ENCODE data around the gene IP6K1.
A peak's percentile ranks its signal among the peaks of the same experiment; 100 is the strongest.

IP6K1 gene

DNA sequence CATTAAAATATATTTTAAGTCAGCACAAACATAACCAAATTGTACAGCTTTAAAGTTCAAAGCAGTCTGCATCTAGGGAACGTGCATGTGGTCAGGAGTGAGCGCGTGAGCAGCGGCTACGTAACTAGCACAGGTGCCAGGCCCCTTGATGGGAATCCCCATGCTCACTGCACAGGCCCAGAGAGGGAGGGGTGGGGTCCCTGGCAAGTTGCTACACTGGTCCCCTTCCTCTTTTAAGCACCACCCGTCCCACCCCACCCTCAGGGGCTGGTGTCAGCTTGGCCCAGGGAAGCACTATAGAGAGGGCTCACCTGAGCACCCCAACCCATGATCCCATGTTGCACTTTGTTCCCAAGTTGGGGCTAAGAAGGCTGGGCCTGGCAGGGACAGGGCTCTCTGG lies 61.8 kb downstream of the IP6K1 start:
- DNase-seq (ENCODE audit: low read depth in 3 of 3): no peak

DNA sequence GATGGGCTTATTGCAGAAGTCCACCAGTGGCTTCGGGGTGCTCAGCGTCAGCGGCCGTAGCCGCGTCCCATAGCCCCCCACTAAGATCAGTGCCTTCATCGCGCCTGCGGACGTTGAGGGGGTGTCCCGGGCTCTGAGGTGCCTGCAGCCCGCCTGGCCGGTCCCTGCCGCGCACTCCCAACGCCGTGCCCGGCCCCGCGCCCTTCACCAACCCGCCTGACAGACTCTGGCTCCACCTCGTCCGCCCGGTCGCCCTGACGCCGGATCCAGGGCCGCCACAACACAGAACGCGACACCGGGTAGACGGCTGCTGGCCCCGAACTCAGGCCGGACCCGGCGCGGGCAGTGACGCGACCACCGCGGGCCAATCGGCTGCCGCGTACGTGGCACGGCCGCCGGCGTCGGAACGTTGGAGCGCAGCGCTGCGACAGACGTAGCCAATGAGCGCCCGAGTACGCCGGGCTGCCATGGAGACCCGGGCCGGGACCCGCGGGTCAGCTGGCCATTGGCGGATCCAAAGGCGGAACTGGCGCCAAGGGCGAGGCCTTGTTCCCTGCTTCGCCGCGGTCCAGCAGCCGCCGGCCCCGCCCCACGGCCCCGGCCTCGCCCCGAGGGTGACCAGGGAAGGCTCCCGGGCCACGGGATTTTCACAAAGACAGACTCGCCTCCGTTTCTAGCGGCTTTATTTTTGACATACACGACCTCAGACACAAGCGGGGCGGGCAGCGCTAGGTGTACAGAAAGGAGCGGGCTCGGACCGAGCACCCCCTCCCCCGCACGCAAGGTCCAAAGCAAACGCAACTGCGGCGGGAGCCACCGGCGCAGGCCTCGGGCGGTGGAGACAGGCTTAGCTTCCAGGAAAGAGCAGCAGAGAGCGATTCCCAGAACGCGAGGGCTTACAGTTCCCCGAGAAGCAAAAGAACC lies 62.5 kb downstream of the IP6K1 start, which contains the start of gene GMPPB:
TSS of gene GMPPB (minus strand) at position 324 of the 924 bp plus-strand sequence. CDS start at position 99, 225 bp downstream.
- DNase-seq (ENCODE audit: low read depth in 3 of 3): peak; percentile 87 to 94 (median 91)

DNA sequence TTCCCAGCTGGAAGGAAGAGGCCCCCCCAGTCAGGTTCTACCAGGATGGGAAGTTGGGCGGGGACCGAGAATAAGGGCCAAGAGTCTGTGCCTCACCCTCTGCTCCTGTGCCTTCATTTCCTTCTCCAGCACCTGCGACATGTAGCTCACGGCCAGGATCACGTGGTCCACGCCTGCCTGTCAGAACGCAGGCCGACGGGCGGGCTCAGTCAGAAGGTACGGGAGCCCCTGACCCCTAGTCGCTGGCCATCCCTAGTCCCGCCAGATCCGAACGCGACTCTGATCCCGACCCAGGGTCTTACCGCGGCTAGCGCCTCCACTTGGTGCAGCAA lies 63.1 kb downstream of the IP6K1 start:
- DNase-seq (ENCODE audit: low read depth in 3 of 3): peak; percentile 23 to 61 (median 25)

DNA sequence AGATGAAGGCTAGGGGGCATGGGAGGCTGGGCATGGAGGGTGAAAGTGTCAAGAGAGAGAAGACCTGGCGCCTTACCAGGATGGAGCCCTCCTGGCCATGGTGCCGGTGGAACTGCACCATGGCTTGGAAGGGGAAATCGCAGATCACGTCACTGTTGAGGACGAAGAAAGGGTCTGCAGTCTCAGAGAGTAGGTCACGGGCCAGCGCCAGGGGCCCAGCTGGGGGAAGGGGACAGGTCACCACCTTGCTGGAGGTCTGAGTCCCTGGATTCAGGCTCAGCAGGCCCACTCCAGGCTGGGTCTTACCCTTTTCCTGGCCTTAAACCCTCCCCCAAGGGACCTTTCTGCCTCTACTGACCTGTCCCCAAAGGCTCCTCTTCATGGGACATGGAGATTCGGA lies 63.4 kb downstream of the IP6K1 start:
- DNase-seq (ENCODE audit: low read depth in 3 of 3): no peak

DNA sequence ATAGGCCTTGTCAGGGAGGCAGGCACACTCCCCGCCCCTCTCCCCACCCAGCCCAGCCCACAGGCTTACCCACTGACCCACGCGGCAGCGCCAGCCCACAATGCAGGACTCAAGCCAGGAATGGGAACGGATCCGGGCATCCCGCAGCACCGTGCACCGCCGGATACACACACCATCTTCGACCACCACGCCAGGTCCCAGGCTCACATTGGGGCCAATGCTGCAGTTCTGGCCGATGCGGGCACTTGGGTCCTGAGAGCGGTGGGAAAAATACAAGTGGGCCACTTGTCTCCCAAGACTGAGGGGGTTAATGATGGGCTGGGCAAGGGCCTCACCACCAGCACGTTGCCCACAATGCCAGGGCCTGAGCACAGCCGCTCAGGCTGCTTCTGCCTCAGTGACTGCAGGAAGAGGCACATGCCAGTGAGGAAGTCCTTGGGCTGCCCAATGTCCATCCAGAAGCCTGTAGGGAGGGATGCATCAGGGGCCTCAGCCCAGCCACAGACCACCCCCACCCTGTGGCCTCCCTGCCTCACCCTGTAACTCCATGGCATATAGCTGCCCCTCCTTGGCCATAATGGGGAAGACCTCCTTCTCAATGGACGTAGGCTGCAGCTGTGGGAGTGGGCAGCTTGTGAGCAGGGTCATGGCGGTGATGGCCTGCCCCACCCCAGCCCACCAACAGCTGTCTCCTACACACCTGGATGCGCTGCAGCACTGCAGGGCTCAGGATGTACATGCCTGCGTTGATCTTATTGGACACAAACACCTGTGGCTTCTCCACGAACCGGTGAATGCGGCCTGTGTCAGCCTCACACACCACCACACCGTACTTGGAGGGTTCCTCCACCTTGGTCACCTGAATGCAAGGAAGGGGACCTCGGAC lies 64.2 kb downstream of the IP6K1 start:
- DNase-seq (ENCODE audit: low read depth in 3 of 3): no peak

DNA sequence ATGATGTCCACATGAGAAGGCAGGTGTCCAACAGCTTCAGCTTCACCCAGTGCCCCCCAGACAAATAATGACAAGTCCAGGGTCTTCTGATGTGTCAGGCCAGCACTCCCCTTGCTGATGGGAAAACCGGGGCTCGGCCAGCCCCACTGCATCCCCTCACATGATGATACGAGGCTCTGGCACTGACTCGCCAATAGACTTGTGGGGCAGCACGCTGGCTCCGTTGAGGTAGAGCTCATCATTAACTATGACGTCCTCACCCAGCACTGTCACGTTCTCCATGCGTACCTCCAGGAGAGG lies 64.8 kb downstream of the IP6K1 start:
- DNase-seq (ENCODE audit: low read depth in 3 of 3): no peak

DNA sequence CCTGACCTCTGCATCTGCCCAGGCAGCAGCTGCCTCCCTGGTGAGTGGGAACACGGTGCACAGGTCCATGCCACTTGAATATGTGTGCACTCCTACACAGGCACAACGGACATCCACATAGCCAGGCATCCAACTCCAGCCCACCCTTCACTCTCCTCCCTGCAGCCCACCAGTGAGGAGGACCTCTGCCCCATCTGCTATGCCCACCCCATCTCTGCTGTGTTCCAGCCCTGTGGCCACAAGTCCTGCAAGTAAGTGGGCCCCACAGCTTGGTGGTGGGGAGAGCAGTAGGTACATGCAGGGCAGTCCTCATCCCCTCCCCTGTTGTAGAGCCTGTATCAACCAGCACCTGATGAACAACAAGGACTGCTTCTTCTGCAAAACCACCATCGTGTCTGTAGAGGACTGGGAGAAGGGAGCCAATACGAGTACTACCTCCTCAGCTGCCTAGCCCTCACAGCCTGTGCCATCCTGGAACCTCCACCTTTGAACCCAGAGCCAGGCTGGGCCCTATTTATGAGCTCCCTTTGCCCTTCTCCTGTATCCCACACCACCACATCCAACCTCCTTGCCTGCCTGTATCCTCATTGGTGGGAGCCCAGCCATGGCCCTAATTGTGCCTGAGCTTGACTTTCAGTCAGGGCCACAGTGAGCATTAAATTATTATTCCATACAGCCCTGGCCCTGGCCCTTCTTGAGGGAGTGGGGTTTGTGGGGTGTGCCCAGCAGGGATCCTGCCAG lies 65.3 kb downstream of the IP6K1 start:
- no peak for DNase-seq (ENCODE audit: low read depth in 3 of 3)

DNA sequence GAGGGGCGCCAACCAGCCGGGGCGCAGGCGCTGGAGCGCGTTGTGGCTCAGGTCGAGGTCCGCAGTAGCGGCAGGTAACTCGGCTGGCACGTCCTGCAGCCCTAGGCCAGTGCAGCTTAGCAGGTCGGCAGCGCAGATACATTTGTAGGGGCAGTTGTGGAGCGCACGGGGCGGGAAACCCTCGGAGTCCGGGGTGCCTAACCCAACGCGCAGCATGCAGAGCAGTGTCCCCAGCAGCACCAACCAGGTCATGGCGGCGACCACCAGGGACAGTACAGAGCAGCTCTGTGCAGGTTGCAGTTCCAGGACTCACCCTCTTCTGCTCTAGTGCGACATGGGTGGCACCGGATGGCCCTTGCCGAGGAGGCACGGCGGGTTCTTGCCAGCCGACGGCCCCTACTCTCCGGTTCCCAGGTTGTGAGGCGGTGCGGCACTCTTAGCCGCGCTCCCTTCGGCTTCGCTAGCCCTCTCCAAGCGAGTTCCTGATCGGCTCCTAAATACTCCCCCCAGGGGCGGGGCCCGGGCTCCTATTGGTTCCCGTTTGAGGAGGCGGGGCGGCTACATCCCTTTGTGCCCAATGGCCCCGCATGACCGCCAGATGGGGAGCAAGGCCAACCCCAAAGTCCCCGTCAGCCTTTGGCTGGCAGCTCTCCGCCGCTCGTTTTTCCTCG lies 67.0 kb downstream of the IP6K1 start, which contains the start of gene AMIGO3:
TSS of gene AMIGO3 (minus strand) at position 471 of the 671 bp plus-strand sequence. CDS start at position 252, 219 bp downstream.
- DNase-seq (ENCODE audit: low read depth in 3 of 3): peak; percentile 77 to 94 (median 84)

DNA sequence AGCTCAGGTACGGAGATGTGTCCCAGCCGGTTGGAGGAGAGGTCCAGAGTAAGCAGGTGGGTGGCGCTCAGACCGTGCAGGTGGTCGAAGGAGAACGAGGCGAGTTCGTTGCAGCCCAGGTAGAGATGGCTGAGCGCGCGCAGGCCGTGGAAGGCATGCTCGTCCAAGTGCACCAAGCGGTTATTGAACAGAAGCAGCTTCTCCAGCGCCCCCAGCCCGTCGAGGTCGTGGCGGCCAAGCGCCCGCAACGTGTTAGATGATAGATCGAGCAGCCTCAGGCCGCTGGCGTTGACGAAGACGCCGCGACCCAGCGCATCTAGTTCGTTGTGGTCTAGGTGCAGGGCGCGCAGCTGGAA lies 67.5 kb downstream of the IP6K1 start:
- DNase-seq (ENCODE audit: low read depth in 3 of 3): no peak

DNA sequence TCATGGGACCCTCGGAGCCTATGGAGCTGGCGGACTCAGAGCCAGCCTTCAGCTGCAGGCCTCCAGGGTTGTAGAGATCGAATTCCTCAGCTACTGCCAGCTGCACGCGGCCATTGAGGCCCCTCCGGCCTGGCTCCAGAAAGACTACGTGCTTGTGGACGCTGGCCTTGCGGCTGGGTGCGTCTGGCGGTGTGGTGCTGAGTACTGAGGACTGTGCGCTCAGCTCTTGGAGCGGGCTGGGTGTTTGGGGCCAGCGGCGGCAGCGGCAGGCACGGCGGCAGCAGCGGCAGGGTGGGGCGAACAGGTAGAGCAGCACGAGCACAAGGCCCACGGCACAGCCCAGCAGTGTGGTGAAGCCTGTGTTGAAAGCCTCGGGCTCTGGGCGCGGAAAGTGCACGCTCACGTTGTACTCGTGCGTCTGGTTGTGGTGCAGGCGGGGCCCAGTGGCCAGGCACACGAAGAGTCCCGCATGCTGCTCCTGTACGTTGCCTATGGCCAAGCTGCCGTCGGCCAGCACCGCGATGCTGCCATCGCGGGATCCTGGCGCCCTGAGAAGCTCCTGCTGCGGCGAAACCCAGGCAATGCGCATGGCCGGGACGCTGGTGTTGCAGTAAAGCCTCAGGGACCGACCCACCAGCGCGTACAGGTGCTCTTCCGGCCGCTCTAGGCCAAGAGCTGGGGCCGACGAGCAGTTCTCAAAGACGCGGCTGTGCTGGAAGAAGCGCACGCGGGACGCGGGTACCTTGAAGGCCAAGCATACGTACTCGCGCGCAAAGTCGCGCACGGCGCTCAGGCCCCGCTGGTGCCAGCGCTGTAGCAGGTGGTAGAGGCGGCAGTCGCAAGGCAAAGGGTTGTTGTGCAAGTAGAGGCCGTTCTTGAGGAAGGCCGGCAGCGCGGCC lies 68.1 kb downstream of the IP6K1 start:
- DNase-seq (ENCODE audit: low read depth in 3 of 3): no peak

DNA sequence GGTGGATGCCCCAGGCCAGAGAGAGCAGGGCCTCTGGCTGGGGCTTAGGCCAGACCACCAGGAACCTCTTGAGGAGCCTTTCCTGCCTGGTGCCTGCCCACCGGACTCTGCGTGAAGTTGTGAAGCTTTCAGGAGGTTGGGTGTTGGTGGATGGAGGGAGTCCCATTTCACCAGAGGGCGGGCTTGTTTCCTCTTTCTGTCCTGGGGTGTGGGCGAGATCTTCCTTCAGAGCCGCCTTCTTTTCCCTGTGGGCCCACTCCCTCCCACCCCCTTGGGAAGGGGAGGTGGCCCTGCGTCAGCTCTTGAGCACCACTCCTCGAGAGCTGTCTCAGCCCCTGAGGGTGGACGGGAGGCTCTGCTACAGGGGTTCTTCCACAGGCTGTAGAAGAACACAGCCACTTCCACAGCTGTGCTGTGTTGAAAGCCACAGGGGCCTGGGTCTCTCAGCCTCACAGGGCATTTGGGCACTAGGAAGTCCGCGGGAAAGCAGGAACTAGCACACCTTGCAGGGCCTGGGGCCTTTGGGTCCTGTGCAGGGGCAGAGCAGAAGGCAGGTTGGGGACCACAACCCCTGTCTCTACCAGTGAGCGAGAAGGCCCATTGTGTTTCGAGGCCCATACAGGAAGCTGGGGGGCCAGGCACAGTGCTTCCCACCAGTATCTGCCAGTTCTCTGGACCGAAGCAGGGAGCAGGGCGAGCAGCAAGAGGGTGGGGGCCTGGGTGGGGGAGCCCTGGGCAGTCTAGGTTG lies 69.0 kb downstream of the IP6K1 start:
- no peak for DNase-seq (ENCODE audit: low read depth in 3 of 3)

DNA sequence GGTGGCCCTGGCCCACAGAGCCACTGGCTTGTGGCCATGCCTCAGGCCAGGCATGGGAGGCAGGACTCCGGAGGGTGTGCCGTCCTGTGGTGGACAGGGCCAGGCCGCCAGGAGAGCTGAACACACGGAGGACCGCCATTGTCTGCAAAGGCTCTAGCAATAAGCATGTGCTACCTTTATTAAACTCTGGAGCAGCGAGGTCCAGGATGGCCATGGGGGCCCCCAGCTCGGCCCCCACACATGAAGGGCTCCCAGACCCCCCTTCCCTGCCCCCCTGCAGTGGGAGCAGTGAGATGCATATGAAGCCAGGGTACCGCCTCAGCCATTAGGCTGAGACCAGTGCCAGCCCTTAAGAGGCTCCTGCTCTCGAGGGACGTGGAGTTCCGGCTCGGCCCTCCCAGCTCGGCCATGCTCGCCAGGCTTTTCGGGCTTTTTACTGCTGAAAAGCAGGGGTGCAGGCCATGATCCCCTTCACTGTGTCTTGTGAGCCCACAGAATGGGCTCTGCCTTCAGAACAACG lies 69.6 kb downstream of the IP6K1 start:
- DNase-seq (ENCODE audit: low read depth in 3 of 3): no peak

DNA sequence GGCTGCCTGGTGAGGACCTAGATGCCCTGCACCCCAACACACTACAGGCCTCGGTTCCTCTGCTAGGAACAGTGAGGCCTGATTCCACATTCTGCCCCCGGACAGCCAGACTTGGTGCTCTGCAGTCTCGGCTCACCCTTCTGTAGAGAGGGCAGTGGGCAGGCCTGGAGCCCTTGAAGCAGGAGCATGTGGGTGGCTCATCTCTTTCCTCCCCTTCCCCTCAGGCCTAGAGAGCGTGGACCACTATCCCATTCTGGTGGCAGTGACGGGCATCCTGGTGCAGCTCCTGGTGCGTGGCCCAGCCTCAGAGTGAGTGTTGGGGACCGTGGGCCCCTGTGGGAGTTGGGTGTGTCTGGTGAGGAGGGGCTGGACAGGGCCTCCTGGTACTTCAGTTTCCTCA lies 70.2 kb downstream of the IP6K1 start:
- DNase-seq (ENCODE audit: low read depth in 3 of 3): no peak

DNA sequence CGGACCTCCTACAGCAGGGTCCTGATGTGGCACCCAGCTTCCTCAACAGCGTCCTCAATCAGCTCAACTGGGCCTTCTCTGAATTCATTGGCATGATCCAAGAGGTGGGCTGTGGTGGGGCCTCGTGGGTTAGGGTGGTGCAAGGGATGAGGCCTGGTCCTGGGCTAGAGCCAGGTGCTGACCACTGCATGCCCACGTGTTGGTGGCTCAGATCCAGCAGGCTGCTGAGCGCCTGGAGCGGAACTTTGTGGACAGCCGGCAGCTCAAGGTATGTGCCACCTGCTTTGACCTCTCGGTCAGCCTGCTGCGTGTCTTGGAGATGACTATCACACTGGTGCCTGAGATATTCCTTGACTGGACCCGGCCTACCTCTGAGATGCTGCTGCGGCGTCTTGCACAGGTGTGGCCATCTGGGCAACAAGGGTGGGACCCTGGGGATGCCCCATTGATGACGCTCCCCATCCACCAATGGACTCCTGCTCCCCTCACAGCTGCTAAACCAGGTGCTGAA lies 70.7 kb downstream of the IP6K1 start:
- no peak for DNase-seq (ENCODE audit: low read depth in 3 of 3)

DNA sequence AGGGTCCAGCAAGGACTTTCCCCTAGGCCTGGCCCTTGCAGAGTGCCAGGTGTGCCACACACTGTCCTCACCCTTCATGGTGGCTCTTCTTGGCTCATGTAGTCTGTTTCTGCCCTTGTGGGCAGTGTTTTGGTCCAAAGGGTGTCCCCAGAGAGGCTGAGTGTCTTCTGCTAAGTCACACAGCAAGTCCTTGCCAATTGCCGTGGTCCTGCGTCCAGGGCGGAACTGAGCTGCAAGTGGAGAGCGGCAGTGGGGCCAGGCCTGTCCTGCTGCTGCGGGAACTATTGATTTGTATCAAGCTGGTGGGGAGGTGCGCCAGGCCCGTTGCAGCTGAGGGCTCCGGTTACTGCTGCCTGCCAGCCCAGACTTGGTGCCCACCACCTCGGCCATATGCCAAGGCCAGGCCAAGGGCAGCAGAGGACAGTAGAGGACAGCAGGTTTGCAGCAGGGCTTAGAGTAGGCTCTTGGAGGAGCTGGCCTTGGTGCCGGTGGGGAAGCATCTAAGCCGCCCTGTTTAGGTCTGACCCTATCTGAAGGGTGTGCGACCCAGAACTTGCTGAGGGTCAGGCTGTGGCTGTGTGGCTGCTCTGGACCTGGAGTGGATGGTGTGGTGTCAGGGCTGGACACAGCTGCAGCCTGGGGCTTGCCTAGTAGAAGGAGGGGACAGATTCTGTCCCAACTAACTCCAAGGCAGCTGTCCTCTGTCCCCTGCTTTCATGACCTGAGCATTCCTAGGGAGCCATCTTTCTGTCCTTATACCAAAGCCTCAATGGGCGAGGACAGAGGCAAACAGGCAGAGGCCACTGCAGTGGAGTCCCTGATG lies 71.4 kb downstream of the IP6K1 start:
- DNase-seq (ENCODE audit: low read depth in 3 of 3): no peak

DNA sequence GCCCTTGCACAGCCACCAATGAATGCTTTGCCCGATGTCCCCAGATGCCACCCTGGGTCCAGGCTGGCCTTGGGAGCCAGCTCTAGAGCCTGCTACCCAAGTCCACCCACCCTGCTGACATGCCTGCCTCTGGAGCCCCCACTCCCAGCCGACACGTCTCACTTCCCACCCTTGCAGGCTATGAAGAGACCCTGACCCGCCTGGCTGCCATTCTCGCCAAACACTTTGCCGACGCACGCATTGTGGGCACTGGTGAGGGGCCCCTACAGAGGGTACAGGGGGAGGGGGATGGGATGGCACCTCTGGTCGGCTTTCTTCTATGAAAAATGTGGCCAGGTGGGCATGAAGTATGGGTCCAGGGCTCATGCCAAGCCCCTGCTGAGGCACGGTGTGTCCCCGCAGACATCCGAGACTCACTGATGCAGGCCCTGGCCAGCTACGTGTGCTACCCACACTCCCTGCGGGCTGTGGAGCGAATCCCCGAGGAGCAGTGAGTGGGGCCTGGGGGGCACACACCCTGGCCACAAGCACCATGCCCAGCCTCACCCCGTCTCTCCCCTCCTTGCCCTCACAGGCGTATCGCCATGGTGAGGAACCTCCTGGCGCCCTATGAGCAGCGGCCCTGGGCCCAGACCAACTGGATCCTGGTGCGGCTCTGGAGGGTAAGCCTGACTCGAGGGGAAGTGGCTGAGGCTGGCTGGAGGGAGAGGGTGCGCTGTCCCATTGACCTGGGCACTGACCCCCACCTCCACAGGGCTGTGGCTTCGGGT lies 72.8 kb downstream of the IP6K1 start:
- no peak for DNase-seq (ENCODE audit: low read depth in 3 of 3)

DNA sequence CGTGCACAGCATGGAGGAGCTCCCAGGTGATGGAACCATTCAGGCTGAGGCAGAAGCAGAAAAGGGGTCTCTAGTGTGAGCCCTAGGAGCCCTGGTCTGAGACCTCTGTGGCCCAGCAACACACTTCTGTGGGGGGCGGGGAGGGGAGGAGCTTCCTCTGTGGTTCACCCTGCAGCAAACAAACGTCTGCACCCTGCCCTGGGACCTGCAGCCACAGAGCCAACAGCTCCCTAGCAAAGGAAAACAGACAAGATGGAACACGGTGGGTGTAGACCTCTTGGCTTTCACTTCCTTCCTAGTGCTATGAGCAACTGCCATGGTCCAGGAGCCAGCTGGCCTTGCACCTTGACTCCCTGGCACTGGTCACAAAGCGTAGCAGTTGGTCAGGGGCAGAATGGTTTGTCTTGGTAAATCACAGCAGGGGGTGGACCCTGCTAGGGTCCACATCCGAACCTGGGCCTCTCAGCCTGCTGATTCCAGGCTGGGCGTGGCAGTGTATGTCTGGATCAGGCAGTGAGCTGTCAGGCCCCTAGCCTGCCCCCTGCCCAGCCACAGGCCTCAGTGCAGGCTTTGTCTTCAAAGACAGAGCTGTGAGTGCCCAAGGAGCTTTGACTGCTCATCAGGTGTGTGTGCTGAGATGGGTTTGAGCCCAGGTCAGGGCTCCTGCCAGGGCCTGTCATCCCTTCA lies 73.6 kb downstream of the IP6K1 start:
- no peak for DNase-seq (ENCODE audit: low read depth in 3 of 3)

All from stimulated activated CD4-positive, alpha-beta T cell treated with anti-CD3 and anti-CD28 coated beads, TNF-alpha, amount 100 ng/mL, for 24 hours (primary cell).